GM19238 (cell line): ENCODE measurements around the gene ZNF202.
"Not testable (repeated sequence)": the region's sequence is repeated elsewhere in the genome, so short reads cannot be mapped to it uniquely, and the experiment has no call there.

Experiments
- DNase-seq: peaks from one replicate; pipeline ENCODE4 v3.0.0; 2011; ENCODE audit warnings: low spot score; ENCODE audit not compliant: insufficient read length

Gene ZNF202

DNA sequence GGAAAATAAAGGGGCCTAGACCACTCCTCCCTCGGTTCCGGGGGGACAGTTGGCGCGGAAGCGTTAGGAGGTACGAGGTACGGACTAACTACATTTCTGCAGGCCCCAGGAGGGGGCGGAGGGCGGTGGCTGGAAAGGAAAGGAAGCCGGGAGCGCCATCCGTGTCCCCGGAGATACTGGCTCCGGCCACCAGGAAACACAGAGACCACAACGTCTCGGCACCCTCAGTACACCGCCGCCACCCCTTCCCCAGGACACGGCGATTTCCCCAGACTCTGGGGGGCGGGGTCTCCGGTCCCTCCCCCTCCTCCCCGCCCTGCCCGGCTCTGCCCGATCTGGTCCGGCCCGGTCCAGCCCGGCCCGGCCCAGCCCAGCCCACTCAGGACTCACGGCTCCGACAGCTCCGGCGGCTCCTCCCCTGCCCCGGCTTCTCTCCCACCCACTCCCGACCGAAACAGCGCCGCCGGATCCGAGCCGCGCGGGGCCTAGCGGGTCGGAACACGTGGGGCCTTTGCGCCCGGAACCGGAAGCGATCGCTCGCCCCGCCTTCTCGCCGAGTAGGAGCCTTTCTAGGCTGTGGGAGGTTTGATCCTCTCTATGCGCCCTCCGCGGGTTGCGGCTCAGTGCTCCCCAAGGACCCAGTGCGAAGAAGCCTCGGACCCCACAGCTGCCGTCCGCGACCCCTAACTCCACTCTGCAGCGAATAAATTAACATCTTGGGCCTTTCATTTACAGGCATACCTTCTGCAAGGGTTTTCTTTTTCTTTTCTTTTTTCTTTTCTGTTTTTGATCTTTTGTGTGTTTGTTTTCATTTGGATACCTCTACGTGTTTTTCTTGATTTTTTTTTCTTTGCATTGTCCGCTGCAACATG lies at the start of gene ZNF202:
Gene ZNF202 (minus strand): TSS at position 502 of the 872 bp plus-strand sequence. CDS start 10,772 bp downstream, outside the sequence.
- peak; percentile 67 for DNase-seq

GRCh38 chr11:123783536-123783935 lies 42.1 kb upstream of the ZNF202 start:
- DNase-seq: no peak

DNA sequence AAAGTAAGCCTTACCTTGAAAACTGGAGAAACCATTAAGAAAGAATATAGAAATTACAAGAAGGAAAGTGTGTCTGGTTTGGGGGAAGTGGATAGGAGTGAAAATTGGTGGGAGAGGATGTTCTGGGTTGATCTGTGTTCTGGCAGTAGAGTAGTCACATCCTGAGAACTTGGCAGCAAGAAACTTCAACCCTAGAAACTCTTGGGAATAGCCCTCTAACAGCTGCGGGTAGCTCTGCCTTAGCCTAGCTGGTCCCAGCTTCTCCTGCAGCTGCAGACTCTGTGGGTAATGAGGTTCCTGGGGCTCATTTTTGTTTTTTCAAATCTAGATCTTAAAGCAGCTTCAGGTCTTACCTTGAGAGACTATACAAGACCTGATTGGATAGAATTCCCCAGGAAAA lies 37.1 kb upstream of the ZNF202 start:
- no peak for DNase-seq

GRCh38 chr11:123775715-123776549 lies 34.5 kb upstream of the ZNF202 start:
- DNase-seq: no peak

- DNase-seq: no peak
Observed at GRCh38 chr11:123775289-123775688, 33.8 kb upstream of the ZNF202 start.

DNA sequence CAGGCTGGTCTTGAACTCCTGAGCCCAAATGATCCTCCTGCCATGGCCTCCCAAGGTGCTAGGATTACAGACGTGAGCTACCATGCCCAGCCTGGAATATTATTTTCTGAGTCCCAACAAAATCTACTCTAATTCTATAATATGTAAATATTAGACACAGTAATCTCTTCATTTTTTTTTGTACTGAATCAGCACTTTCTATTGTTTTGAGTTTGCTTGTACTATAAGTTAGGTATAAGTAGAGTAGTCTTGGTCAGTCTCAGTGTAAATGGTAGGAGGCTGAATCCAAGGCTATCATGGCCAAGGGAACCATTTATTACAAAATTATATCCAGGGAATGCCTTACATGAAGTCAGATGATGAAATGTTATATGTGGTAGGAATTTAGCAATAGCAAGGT lies 32.5 kb upstream of the ZNF202 start:
- DNase-seq: no peak

GRCh38 chr11:123773026-123773425 lies 31.6 kb upstream of the ZNF202 start:
- no peak for DNase-seq

DNA sequence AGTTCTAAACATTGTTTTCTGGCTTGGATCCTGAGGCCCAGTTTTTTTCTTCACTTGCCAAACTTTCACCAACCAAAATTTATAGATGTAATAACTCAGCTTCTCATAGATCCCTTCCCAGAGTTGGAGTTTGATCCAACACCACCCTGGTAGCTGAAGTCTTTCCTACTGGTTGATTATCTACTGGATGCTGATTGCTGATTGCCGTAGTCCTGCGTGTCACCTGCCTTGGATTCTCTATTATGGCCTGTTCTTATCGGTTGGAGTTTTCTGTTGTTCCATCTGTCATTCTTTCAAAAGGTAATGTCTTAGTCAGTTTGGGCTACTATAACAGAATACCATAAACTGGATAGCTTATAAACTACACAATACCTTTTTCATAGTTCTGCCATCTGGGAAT lies 30.2 kb upstream of the ZNF202 start:
- no peak for DNase-seq

DNA sequence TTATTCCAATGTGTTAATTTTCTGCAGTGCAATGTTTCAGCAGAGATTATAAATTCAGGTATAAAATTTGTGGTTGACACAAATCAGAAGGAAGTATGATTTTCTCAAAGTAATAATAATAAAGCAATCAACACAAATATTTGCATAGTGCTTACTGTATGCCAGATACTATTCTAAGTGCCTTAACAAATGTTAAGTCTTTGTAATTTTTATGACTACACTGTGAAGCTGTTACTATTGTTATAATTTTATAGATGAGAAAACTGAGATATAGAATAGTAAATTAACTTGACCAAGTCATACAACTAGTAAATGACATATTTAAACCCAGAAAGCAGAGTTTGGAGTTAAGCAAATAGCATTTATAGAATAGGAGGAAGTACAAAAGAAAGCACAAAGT lies 29.3 kb upstream of the ZNF202 start:
- DNase-seq: no peak

GRCh38 chr11:123765601-123766000 lies 24.1 kb upstream of the ZNF202 start:
- no peak for DNase-seq

GRCh38 chr11:123762422-123762821 lies 21.0 kb upstream of the ZNF202 start:
- no peak for DNase-seq

DNA sequence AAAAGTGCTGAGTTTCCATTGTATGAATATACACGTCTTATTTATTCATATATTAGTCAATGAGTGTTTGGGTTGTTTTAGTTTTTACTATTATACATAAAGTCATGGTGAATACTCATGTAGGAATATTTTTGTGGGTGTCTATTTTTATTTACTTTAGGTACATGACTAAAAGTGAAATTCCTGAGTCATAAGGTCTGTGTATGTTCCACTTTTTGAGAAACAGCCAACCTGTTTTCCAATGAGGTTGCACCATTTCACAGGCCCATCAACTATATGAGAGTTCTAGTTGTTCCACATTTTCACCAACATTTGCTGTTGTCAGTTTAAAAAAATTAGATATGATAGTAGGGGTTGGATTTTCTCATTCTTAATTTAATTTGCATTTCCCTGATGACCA lies 19.4 kb upstream of the ZNF202 start:
- no peak for DNase-seq

- no peak for DNase-seq
Observed at GRCh38 chr11:123757976-123758375, 16.5 kb upstream of the ZNF202 start.

DNA sequence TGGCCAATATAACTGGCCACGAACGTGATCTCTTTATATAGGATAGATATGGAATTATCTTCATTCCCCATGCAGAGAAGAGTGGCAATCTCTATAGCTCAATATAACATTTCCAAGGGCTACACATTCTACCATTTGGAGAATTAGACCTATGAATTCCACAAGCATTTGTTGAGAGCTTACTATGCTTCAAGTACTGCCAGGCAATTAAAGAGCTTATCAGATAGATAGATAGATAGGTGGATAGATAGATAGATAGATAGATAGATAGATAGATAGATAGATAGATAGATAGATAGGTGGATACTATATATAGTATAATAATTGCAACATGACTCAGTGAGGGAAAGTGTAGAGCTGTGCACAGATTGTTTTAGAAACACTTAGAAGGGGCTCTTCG lies 14.4 kb upstream of the ZNF202 start:
- no peak for DNase-seq

GRCh38 chr11:123755344-123755743 lies 13.9 kb upstream of the ZNF202 start:
- DNase-seq: no peak

DNA sequence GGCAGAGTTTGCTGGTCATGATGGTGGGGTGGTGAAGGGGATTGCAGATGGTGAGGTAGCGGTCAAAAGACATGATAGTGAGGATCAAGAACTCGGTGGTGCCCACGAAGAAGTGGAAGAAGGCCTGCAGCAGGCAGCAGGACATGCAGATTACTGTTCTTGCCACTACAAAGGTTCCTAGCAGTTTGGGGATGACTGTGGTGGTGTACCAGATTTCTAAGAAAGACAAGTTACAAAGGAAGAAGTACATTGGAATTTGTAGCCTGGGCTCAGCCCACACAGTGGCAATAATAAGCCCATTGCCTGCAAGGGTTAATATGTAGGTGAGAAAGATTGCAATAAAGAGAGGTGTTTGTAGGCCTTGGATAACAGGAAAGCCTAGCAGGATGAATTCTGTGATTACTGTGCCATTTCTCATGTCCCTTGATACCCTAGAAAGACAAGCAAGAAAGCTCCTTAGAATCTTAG lies 12.7 kb upstream of the ZNF202 start, which contains the start of gene OR6X1:
Gene OR6X1 (minus strand): TSS at position 418 of the 468 bp plus-strand sequence. CDS start 0 bp downstream, at position 418.
- no peak for DNase-seq

DNA sequence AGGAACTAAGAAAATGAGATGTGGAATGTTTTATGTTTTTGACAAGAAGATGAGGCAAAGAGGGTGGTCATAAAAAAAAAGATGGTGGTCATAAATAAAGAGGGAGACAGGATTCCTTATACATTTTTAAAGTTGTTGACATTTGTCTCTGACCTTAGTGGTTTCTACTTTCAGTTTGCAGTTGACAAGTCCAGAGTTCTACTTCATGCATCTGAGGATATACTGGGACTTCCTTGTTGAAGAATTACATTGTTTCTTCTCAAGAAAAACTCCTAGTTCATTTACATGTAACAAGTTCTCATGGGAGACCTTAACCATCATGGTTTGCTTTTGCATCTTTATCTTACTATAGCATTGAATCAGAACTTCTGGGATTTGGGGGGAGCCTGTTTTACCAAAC lies 11.7 kb upstream of the ZNF202 start:
- no peak for DNase-seq

DNA sequence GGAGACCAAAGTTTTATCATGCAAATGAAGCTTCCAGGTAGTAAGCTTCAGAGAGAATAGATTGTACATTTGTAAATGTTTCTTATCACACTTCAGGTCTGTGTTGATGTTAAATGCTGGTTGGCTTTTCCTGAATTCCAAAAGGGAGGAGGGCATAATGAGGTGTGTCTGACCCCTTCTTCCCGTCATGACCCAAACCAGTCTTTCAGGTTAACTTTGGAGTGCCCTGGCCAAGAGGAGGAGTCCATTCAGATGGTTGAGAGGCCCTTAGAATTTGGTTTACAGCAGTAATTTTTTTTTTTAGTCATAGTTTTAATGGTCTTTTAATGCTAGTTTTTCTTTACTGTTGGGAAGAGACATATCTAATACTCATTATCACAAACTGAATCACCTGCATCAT lies 10.3 kb upstream of the ZNF202 start:
- DNase-seq: no peak

DNA sequence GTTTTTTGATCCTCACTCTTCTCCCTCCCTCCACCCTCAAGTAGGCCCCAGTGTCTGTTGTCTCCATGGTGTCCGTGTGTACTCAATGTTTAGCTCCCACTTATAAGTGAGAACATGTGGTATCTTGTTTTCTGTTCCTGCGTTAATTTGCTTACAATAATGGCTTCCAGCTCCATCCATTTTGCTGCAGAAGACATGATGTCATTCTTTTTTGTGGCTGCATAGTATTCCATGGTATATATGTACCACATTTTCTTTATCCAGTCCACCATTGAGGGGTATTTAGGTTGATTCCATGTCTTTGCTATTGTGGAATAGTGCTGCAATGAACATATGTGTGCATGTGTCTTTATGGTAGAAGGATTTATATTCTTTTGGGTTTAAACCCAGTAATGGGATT lies 6.9 kb upstream of the ZNF202 start:
- DNase-seq: not testable (repeated sequence)

- DNase-seq: no peak
Observed at GRCh38 chr11:123745764-123746451, 4.4 kb upstream of the ZNF202 start.

DNA sequence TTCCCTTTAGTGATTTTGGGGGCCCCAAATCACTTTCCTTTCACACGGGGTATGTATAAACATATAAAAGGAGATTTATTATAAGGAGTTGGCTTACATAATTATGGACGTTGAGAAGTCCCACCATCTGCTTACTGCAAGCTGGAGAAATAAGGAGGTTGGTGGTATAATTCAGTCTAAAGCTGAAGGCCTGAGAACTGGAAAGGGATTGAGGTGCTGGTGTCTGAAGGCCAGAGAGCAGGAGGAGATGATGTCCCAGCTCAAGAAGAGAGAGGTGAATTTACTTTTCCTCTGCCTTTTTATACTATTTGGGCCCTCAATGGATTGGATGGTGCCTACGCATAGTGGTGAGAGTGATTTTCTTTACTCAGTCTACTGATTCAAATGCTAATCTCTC lies 1.3 kb upstream of the ZNF202 start:
- no peak for DNase-seq
